Mucosa of descending colon (tissue), 3 donors: ENCODE measurements around the gene HNRNPA1. TPM values are rescaled to one million over a fixed set of nuclear protein-coding genes. Genes with fewer than 3 reads are reported as not detected.
A peak's percentile ranks its signal among the peaks of the same experiment; 100 is the strongest.

Experiments
- ATAC-seq: fragments of 200-7000 bp; cut with Tn5 transposase; one replicate; pipeline ENCODE4 v1.9.1; 2020; ENCODE audit warnings: mild to moderate bottlenecking, moderate library complexity
- DNase-seq, 3 donors: peaks; one replicate each; pipeline ENCODE4 v3.0.0-alpha.2; 2020
- H3K36me3 ChIP-seq: fragments of 200-600 bp; one replicate; pipeline ENCODE4 v1.8.0; 2021; ENCODE audit warnings: low read depth, mild to moderate bottlenecking
- H3K4me1 ChIP-seq: fragments of 200-600 bp; one replicate; pipeline ENCODE4 v1.8.0; 2021; ENCODE audit warnings: low read depth, mild to moderate bottlenecking
- H3K4me3 ChIP-seq: fragments of 200-600 bp; one replicate; pipeline ENCODE4 v1.8.0; 2021; ENCODE audit warnings: mild to moderate bottlenecking
- H3K9me3 ChIP-seq: fragments of 200-600 bp; one replicate; pipeline ENCODE4 v1.8.0; 2021; ENCODE audit warnings: mild to moderate bottlenecking
- CTCF ChIP-seq: fragments of 200-600 bp; IDR thresholded peaks from one replicate; pipeline ENCODE4 v1.8.0; 2022; ENCODE audit warnings: antibody characterized with exemption, mild to moderate bottlenecking
- intact Hi-C, 2 donors: fragments of 100-400 bp; cut with DNase I in 1 of 2; cut with micrococcal nuclease in 1 of 2; formaldehyde crosslinking; loops; one replicate each; pipeline versions ENCODE4 v1.11.0 to v1.11.1; 2022; cut with DNase I, micrococcal nuclease
- total RNA-seq, 3 donors: library from RNA; stranded (reverse); fragmentation: NEBNext Ultra II Directional in 2 of 3; extraction: Animal tissue kit (Norgen Biotek cat#: 25700) in 2 of 3; gene quantifications; one replicate each; pipeline versions ENCODE4 v1.2.1 to v1.2.4, GENCODE V29; 2021 to 2023
- donor health status: DM: no; HTN: no; CAD: no; lungs with moderate emphysema.
- donor health status: DM: no; HTN: no; CAD: no.
- donor health status: DM: no; HTN: yes; CAD: no.

HNRNPA1 gene
- total RNA-seq, 3 donors from 2014 or later, result 580 to 894 (median 610) TPM

DNA sequence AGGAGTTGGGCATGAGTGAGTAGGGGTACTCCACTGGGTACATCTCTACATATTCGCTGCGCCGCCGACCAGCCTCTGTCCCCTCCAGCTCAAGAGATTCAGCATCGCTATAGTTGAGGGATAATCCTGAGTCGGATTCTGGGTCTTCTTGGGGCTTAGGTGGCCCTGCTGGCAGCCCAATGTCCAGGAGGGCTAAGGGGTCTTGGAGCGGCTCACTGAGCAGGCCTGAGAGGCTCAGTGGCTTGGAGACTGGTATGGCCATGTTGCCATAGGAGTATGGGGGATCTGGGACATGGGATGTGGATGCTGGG lies 12.4 kb downstream of the HNRNPA1 start:
- Histone ChIP-seq H3K36me3 (no peaks in the 10 kb centered on the region), H3K4me3 (no peak overlapping the region), H3K4me1 (peaks cover 10% of the 10 kb centered on the region), H3K9me3 (no peaks in the 10 kb centered on the region)
- intact Hi-C loops, result loop anchor here in 1 of 2 donors (5.0 kb wide), 1 partner anchor 69 kb away; the partner anchor contains the start of gene GPR84
- TF ChIP-seq CTCF, result no peak
- ATAC-seq (no peak), DNase-seq (no peak)

DNA sequence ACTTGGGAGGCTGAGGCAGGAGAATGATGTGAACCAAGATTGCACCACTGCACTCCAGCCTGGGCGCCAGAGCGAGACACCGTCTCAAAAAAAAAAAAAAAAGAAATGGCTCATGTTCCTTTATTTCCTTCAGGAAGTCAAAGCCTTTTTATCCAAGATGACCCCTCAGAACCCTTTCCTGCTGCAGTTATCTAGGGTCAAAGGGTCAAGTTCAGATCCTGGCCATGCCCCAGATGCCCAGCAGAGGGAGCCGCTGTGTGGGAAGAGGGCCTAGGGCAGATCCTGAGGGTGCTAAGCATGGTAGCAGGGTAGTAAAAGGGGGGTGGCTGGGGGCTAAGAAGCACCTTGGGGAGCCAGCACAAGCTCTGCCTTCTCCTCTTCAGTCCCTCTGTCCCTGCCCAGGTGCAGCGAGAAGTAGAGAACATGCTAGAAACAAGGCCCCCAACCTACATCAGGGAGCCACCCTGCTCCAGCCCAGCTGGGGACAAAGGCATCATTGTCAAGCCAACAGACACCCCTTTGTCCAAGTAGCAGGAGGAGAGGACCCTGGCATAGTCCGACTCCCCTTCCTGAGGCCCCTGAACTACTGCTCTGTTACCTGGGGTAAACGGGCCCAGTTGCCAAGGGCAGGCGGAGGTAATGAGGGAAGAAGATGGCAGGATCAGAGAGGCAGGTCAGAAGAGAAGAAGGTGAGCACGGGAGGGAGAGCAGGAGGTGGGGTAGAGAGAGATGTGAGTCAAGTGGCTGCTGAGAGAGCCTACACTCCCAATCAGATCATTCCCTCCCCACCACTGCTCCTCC lies 13.8 kb downstream of the HNRNPA1 start:
- TF ChIP-seq CTCF, result peak; percentile 59
- DNase-seq, result peak; percentile 74 to 88 (median 82)
- intact Hi-C loops, result loop anchor here in 1 of 2 donors (5.0 kb wide), 1 partner anchor 68 kb away; the partner anchor contains the start of gene GPR84

DNA sequence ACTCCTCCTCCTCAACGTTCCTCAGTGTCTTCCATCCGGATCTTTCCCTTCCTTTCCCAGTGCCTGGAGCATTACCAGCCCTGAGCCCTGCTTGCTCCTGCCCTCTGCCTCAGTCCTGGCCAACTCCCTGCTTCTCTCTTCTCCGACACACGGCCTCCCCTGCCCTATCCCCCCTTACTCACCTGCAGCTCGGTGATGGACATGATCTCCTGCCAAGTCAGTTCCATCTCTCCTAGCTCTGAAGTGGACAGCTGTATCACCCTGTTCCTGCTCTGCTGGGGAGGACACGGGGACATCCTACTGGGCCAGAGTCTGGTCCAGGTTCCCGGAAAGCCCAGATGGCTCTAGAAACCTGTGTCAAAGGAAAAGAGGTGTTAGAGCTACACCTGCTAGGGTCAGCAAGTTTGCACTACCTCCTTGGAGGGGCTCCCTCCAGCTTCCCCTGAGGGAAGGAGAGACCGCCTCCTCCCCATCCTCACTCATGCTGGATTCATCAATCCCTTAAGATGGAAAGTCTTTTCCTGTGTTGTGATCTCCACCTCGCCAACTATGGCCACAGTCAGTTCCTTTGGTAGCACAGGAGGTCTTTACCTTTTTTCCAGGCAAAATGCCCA lies 14.5 kb downstream of the HNRNPA1 start:
- Histone ChIP-seq H3K9me3 (no peaks in the 10 kb centered on the region), H3K4me1 (no peaks in the 10 kb centered on the region), H3K4me3 (no peak overlapping the region), H3K36me3 (no peaks in the 10 kb centered on the region)
- intact Hi-C loops, result loop anchor here in 1 of 2 donors (5.0 kb wide), 1 partner anchor 67 kb away; the partner anchor contains the start of gene GPR84
- DNase-seq (no peak), ATAC-seq (no peak)
- TF ChIP-seq CTCF, result no peak

More for the DNA sequence above, 13.8 kb downstream of the HNRNPA1 start:
- H3K4me3 ChIP-seq, result no peak overlapping the region
- H3K9me3 ChIP-seq, result no peaks in the 10 kb centered on the region
- no peaks in the 10 kb centered on the region for H3K4me1 ChIP-seq
- ATAC-seq, result peak; percentile 93
- no peaks in the 10 kb centered on the region for H3K36me3 ChIP-seq

DNA sequence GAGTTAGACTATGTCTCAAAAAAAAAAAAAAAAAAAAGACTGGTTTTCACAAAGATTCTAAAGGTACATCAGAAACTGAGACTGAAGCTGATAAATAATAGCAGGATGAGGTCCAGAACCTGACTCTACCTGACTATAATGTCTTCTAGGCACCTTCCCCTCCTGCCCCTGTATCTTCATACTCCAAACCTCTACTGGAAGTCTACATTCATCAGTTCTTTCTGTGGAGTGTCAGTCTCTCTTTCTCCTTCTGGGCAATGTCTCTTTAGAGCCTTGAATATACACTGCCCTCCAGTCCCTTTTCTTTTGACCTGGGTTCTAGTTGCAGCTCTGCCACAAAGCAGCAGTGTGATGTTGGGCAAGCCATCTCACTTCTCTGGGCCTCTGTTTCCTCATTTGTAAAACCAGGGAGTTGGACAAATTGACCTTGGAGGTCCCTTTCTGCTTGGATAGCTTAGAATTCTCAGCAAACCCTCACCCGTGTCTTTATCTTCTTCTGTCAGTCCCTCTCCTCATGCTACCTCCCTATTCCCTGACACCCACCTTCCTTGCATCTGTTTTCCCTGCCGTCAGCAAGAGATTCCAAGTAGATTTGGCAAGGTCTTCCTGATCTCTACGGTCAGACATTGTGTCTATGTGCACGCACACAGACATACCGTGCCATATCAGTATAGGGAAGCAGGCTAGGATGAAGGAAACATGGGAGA lies 16.0 kb downstream of the HNRNPA1 start:
- Histone ChIP-seq H3K9me3 (no peaks in the 10 kb centered on the region), H3K36me3 (no peaks in the 10 kb centered on the region), H3K4me1 (peaks cover 10% of the 10 kb centered on the region), H3K4me3 (no peak overlapping the region)
- intact Hi-C loops, result no loop called here
- no peak for TF ChIP-seq CTCF
- ATAC-seq (no peak), DNase-seq (no peak)

- Histone ChIP-seq H3K9me3 (no peaks in the 10 kb centered on the region), H3K4me1 (peaks cover 10% of the 10 kb centered on the region), H3K4me3 (no peak overlapping the region), H3K36me3 (no peaks in the 10 kb centered on the region)
- ATAC-seq (no peak), DNase-seq (no peak)
- intact Hi-C loops, result no loop called here
- no peak for TF ChIP-seq CTCF
Measured at GRCh38 chr12:54298904-54299303, 18.4 kb downstream of the HNRNPA1 start.
